K562 (cell line): ENCODE results near the gene MGA. TPM values are rescaled to one million over a fixed set of nuclear protein-coding genes. Genes with fewer than 3 reads are reported as not detected.
A peak's percentile ranks its signal among the peaks of the same experiment; 100 is the strongest.

ENCODE experiments used
- CHD7 ChIP-seq: fragments of 200-600 bp; sonication (generic); IDR thresholded peaks from one replicate; pipeline ENCODE4 v1.6.1; 2012; ENCODE audit warnings: mild to moderate bottlenecking, low read depth, low read length, inconsistent platforms
- CLOCK ChIP-seq: fragments of 250-450 bp; sonication (Bioruptor Pico); IDR thresholded peaks from 2 replicates; pipeline ENCODE4 v1.4.0; 2020; ENCODE audit warnings: mild to moderate bottlenecking, moderate library complexity, borderline replicate concordance
- DACH1 ChIP-seq: fragments of 450-650 bp; IDR thresholded peaks from 2 replicates; pipeline ENCODE4 v1.6.1; 2018; ENCODE audit not compliant: partially characterized antibody
- RBBP5 ChIP-seq: fragments of 200-600 bp; sonication (generic); IDR thresholded peaks from 2 replicates; pipeline ENCODE4 v1.6.1; 2012; ENCODE audit warnings: borderline replicate concordance, mild to moderate bottlenecking, low read length, control low read depth, inconsistent platforms; ENCODE audit not compliant: insufficient read depth, poor library complexity, severe bottlenecking
- SMARCA5 ChIP-seq: fragments of 450-650 bp; IDR thresholded peaks from 2 replicates; pipeline ENCODE4 v1.6.1; 2016
- STAG1 ChIP-seq: sonication (generic); formaldehyde crosslinking; IDR thresholded peaks from 2 replicates; pipeline ENCODE4 v1.5.0; 2020; ENCODE audit warnings: missing genetic modification reagents, borderline replicate concordance
- TGIF2 ChIP-seq: sonication (generic); formaldehyde crosslinking; IDR thresholded peaks from 2 replicates; pipeline ENCODE4 v1.8.1; 2022; ENCODE audit warnings: mild to moderate bottlenecking, missing genetic modification reagents, moderate library complexity
- VEZF1 ChIP-seq: fragments of 200-800 bp; sonication (Bioruptor generic); IDR thresholded peaks from 2 replicates; pipeline ENCODE4 v1.6.1; 2017; ENCODE audit warnings: missing genetic modification characterization, missing compliant biosample characterization
- ZNF143 ChIP-seq: sonication (generic); formaldehyde crosslinking; IDR thresholded peaks from 2 replicates; pipeline ENCODE4 v1.9.0; 2022; ENCODE audit warnings: mild to moderate bottlenecking, missing genetic modification reagents
- ZNF561 ChIP-seq: fragments of 450-650 bp; formaldehyde crosslinking; conservative IDR thresholded peaks from 2 replicates; pipeline ENCODE4 v1.4.0; 2020; ENCODE audit warnings: mild to moderate bottlenecking, moderate library complexity
- ZNF785 ChIP-seq: fragments of 250-450 bp; sonication (Bioruptor Pico); IDR thresholded peaks from 2 replicates; pipeline ENCODE4 v1.4.0; 2020; ENCODE audit warnings: mild to moderate bottlenecking
- polyA plus RNA-seq, 8 experiments: library from polyadenylated mRNA; depleted of rRNA in 4 of 8; stranded (reverse) in 5 of 8; unstranded in 3 of 8; fragments of >200 nt; fragmentation: Nextera tagmentation in 2 of 8; fragmentation: Illumina TruSeq in 1 of 8; extraction: Ambion mirVana in 2 of 8; extraction: Trizol in 1 of 8; gene quantifications; 2 replicates each; pipeline versions ENCODE4 v1.2.1 to v1.2.3, GENCODE V29; 2011 to 2014; ENCODE audit warnings: inconsistent platforms in 1 of 8, missing spikeins in 1 of 8
- total RNA-seq, 7 experiments: library from RNA; depleted of rRNA in 6 of 7; stranded (reverse); fragments of >200 nt in 6 of 7; fragmentation: Illumina TruSeq in 2 of 7; extraction: Trizol in 2 of 7; gene quantifications; 2 replicates each; pipeline versions ENCODE4 v1.2.1 to v1.2.3, GENCODE V29; 2011 to 2021; ENCODE audit warnings: low replicate concordance in 1 of 7

The MGA gene
- total and polyA plus RNA-seq, 9 of the 15 experiments (the other 6 are each of a cell fraction or from before 2014, with no cell fraction given) = 4.7 to 56.1 (median 21.1) TPM

- TF ChIP-seq CLOCK (CRISPR knock-in tag) (no peak), SMARCA5 (0 out of 2 replicates have a peak, but pooled peaks have one; percentile 22), CHD7 (no peak), ZNF143 (CRISPR knock-in tag) (peak; percentile 63; the same call in 1 of the 2 replicates), STAG1 (peak; percentile 47; the same call in 1 of the 2 replicates), RBBP5 (peak; percentile 87), VEZF1 (CRISPR knock-in tag) (peak; percentile 84), DACH1 (peak; percentile 81), ZNF561 (CRISPR knock-in tag) (no peak), ZNF785 (CRISPR knock-in tag) (no peak), TGIF2 (CRISPR knock-in tag) (peak; percentile 93; the same call in 1 of the 2 replicates)
These were observed at the start of gene MGA (continued) for GRCh38 chr15:41660235-41661077.
